ENCODE data around the gene TGM5.

DNA sequence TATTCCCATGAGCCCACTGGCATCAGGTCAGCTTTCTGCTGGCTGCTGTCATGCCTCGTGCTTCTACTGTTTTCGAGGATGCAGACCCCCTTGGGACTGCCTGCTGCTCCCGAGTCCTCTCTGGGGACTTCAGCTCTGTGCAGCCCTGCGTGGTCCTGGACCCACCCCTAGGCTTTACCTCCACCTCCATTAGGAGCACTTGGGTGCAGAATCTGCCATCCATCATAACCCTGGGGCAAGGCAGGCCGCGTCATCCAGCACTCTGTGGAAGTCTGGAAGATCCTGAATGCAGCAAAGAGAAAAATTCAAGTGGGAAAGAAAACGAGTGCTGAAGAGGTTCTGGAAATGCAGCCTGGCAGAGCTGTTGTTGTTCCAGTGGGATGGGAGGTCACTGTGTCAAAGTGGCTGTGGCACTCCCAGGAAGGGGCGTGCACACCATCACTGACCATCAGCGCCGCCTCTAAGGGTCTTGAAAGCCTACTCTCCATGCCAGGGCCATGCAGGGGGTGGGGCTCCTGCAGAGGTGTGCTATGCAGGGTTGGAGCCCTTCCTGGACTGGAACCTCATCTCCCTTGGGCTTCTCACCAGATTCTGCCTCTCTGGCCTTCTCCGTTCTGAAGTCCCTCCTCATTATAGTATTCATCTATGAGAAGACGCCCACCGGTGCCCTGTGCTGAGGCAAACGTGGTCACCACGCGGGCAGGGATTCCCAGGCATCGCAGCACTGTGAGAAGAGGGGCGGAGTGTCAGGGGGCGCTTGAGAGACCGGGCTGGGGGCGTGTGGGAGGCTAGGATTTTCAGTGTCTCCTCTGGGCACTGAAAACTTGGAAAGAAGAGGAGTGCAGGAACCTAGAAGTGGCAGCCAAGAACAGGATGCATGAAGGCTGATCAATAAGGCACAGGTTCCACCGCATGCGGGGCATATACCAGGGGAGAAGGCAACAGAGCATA, 58.4 kb downstream of the TGM5 start:
- TF ChIP-seq, protein P1, sequence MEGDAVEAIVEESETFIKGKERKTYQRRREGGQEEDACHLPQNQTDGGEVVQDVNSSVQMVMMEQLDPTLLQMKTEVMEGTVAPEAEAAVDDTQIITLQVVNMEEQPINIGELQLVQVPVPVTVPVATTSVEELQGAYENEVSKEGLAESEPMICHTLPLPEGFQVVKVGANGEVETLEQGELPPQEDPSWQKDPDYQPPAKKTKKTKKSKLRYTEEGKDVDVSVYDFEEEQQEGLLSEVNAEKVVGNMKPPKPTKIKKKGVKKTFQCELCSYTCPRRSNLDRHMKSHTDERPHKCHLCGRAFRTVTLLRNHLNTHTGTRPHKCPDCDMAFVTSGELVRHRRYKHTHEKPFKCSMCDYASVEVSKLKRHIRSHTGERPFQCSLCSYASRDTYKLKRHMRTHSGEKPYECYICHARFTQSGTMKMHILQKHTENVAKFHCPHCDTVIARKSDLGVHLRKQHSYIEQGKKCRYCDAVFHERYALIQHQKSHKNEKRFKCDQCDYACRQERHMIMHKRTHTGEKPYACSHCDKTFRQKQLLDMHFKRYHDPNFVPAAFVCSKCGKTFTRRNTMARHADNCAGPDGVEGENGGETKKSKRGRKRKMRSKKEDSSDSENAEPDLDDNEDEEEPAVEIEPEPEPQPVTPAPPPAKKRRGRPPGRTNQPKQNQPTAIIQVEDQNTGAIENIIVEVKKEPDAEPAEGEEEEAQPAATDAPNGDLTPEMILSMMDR (IDR thresholded peaks at IDR 0.05) = no peak
- TF ChIP-seq POLR2A (IDR thresholded peaks at IDR 0.05) (no peak), EP300 (IDR thresholded peaks at IDR 0.05; ENCODE audit: low read depth) (no peak), POLR2AphosphoS5 (IDR thresholded peaks at IDR 0.05) (no peak)

Data from transverse colon (tissue), 4 donors.